Measurements from ENCODE around the gene IL23A.

- TF ChIP-seq GATA2 (IDR thresholded peaks at IDR 0.05; ENCODE audit: low read depth, low read length), result no peak
- no peak for TF ChIP-seq GATA3 (IDR thresholded peaks at IDR 0.05; ENCODE audit: low read depth, low read length)
Observed at GRCh38 chr12:56362130-56363059, 23.7 kb downstream of the IL23A start, which contains the start of gene APOF.

All from SH-SY5Y (cell line).